RWPE2 (cell line): ENCODE measurements around the gene DOK3.
"Not testable (repeated sequence)": the region's sequence is repeated elsewhere in the genome, so short reads cannot be mapped to it uniquely, and the experiment has no call there.

Source experiments
- ATAC-seq: fragments of 200-7000 bp; cut with Tn5 transposase; 3 replicates; pipeline ENCODE4 v1.9.1; 2021; ENCODE audit warnings: low read depth
- DNase-seq: peaks from one replicate; pipeline ENCODE4 v3.0.0-alpha.2; 2020; ENCODE audit warnings: low spot score
- H3K27ac ChIP-seq: fragments of 450-650 bp; 2 replicates; pipeline ENCODE4 v1.5.1; 2017; ENCODE audit warnings: mild to moderate bottlenecking; ENCODE audit not compliant: poor library complexity, severe bottlenecking
- H3K27me3 ChIP-seq: fragments of 250-450 bp; sonication (Bioruptor Pico); 2 replicates; pipeline ENCODE4 v1.5.1; 2021; ENCODE audit warnings: mild to moderate bottlenecking, moderate library complexity; ENCODE audit not compliant: insufficient read depth, poor library complexity, severe bottlenecking
- H3K36me3 ChIP-seq: fragments of 250-450 bp; sonication (Bioruptor Pico); 2 replicates; pipeline ENCODE4 v1.5.1; 2020; ENCODE audit warnings: low read depth, mild to moderate bottlenecking, moderate library complexity
- H3K4me1 ChIP-seq: fragments of 250-450 bp; sonication (Bioruptor Pico); 2 replicates; pipeline ENCODE4 v1.5.1; 2021; ENCODE audit warnings: mild to moderate bottlenecking, moderate library complexity; ENCODE audit not compliant: insufficient read depth, poor library complexity, severe bottlenecking
- H3K4me3 ChIP-seq: fragments of 250-450 bp; sonication (Bioruptor Pico); 2 replicates; pipeline ENCODE4 v1.5.1; 2021; ENCODE audit warnings: mild to moderate bottlenecking, moderate library complexity; ENCODE audit not compliant: severe bottlenecking
- H3K9me3 ChIP-seq: fragments of 250-450 bp; sonication (Bioruptor Pico); 2 replicates; pipeline ENCODE4 v1.5.1; 2021; ENCODE audit warnings: mild to moderate bottlenecking, moderate library complexity; ENCODE audit not compliant: severe bottlenecking
- TF ChIP-seq, protein P1 (sequence below): fragments of 450-650 bp; IDR thresholded peaks from one replicate; pipeline ENCODE4 v1.5.1; 2017; ENCODE audit warnings: mild to moderate bottlenecking, moderate library complexity; ENCODE audit not compliant: poor library complexity, severe bottlenecking

The DOK3 gene

DNA sequence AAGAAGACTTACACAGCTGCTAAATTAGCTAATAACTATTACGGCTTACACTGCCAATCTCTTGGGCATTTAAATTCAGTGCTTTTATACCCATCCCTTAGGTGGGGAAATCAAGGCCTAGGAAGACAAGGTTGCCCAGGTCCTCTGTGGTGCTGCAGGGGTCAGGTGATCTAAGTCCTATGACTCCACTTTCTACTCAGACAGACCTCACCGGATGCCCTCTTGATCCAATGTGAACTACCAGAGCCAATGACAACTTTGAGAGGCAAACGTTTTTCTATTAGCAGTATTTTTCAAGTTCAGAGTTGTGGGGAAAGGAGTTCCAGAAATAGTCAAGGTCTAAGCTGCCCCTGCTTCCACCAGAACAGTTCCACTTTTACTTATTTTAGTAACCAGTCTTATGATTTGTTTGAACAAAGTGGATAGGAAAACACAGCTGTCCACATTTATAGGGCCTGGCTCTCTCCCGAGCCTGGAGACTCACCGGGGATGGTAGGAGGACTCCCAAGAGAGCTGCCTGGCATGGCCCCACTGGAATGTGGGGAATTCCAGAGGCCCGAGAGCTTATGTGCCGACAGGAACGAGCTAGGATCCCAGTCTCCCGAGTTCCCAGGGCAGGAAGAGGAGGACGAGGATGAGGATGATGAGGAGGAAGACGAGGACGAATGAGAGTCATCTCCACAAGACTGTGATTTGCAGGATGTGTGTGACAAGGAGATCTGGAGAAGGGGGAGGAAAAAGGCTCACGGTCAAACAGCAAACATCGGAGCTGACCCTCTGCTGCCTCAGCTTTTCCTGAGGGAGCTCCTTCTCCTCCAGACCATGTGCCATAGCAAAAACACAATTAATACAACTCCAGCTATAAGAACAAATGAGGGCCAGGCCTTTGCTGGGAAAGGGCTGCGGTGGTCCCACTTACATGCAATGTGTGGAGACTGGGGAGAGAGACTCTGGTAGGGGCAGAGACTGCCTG is 28.0 kb upstream of the DOK3 start:
- Histone ChIP-seq H3K4me3 (no peak overlapping the region), H3K9me3 (no peaks in the 10 kb centered on the region), H3K27ac (no peak overlapping the region), H3K27me3 (no peaks in the 10 kb centered on the region), H3K4me1 (peaks cover 14% of the 10 kb centered on the region), H3K36me3 (peaks cover 63% of the 10 kb centered on the region)
- ATAC-seq (peak; percentile 46; the same call in 1 of the 3 replicates), DNase-seq (no peak)
- TF ChIP-seq, protein P1, sequence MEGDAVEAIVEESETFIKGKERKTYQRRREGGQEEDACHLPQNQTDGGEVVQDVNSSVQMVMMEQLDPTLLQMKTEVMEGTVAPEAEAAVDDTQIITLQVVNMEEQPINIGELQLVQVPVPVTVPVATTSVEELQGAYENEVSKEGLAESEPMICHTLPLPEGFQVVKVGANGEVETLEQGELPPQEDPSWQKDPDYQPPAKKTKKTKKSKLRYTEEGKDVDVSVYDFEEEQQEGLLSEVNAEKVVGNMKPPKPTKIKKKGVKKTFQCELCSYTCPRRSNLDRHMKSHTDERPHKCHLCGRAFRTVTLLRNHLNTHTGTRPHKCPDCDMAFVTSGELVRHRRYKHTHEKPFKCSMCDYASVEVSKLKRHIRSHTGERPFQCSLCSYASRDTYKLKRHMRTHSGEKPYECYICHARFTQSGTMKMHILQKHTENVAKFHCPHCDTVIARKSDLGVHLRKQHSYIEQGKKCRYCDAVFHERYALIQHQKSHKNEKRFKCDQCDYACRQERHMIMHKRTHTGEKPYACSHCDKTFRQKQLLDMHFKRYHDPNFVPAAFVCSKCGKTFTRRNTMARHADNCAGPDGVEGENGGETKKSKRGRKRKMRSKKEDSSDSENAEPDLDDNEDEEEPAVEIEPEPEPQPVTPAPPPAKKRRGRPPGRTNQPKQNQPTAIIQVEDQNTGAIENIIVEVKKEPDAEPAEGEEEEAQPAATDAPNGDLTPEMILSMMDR: no peak

DNA sequence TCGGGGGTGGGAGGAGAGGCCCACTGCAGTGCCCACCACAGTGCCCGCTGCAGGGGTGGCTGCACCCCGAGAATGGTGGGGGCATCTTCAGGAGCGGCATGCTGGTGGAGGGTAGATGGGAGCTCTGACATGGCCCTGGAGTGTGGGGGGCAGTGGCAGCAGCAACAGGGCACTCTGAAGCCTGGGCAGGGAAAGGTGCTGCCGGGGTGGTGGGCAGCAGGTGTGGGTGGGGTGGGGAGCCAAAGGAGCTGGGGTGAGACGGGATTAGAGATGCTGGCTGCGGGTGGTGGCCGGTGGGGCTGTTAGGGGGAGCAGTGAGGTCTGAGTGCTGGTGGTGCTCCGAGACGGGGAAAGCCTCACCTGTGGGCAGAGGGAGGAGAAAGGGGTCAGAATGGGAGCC is 26.8 kb upstream of the DOK3 start:
- peaks cover 14% of the 10 kb centered on the region for H3K4me1 ChIP-seq
- H3K27me3 ChIP-seq: no peaks in the 10 kb centered on the region
- no peak for DNase-seq
- ATAC-seq: no peak
- H3K9me3 ChIP-seq: no peaks in the 10 kb centered on the region
- peaks cover 61% of the 10 kb centered on the region for H3K36me3 ChIP-seq
- no peak overlapping the region for H3K4me3 ChIP-seq
- TF ChIP-seq, protein P1: no peak
- no peak overlapping the region for H3K27ac ChIP-seq

DNA sequence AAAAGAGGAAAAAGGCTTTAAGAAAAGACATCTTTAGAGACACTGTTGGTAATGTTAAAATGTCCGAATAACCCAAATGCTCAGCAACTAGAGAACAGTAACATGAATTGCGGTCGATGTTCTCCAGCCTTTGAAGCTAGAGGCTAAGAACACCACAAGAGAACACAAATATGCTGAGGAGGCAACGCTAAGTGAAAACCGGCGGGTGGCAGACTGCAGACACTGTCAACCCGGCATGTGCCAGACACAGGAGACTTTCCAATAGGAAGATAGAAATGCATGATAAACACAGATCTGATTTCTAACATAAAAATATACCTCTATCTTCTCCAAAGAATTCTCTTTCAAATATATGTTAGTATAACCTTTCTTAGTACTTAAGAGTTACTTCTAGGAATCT is 25.5 kb upstream of the DOK3 start:
- no peaks in the 10 kb centered on the region for H3K9me3 ChIP-seq
- H3K36me3 ChIP-seq: peaks cover 71% of the 10 kb centered on the region
- no peak overlapping the region for H3K27ac ChIP-seq
- ATAC-seq (no peak), DNase-seq (no peak)
- peaks cover 8% of the 10 kb centered on the region for H3K4me1 ChIP-seq
- TF ChIP-seq, protein P1: no peak
- H3K27me3 ChIP-seq: no peaks in the 10 kb centered on the region
- no peak overlapping the region for H3K4me3 ChIP-seq

DNA sequence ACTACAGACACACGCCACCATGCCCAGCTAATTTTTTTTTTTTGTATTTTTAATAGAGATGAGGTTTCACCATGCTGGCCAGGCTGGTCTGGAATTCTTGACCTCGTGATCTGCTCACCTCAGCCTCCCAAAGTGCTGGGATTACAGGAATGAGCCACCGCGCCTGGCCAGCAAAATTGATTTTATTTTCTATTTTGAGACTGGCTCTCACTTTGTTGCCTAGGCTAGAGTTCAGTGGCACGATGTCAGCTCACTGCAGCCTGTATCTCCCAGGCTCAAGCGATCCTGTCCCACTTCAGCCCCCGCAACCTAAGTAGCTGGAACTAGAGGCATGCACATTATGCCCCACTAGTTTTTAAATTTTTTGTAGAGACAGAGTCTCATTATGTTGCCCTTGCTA is 24.8 kb upstream of the DOK3 start:
- not testable (repeated sequence) for DNase-seq, H3K9me3 ChIP-seq, H3K4me1 ChIP-seq, ATAC-seq, H3K4me3 ChIP-seq, H3K27me3 ChIP-seq, H3K27ac ChIP-seq
- H3K36me3 ChIP-seq: peaks cover 78% of the 10 kb centered on the region

DNA sequence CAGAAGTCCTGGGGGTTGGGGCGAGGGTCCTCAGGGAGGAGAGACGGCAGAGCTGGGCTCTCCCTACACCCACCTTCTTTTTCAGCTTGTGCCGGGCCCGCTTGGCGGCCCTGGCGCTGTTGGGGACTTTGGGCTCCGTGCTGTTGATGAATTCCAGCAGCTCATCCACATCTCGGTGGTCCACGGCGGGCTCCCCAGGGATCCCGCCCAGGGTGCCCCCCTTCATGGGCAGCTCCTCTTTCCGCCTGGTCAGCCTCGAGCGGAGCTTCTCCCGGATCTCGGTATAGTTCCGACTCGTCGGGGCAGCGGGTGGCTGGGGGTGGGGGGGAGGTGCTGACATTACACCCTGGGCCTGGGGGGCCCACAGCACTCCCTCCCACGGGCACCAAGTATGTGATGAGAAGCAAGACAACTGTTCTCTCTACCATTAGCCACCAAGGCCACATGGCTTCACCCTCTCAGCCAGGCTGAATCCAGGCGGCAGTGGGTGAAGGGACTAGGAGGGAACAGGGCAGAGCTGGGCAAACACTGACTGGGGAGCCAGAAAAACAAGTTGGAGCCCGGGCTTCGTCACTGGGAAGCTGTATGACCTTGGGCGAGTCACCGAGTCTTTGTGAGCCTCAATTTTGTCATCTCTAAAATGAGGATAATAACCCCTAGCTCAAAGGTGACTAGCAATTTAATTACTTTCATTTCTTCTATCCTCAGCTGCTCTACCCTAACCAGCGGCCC is 21.7 kb upstream of the DOK3 start:
- peaks cover 73% of the 10 kb centered on the region for H3K36me3 ChIP-seq
- H3K27me3 ChIP-seq: no peaks in the 10 kb centered on the region
- no peaks in the 10 kb centered on the region for H3K9me3 ChIP-seq
- no peak overlapping the region for H3K4me3 ChIP-seq
- ATAC-seq (no peak), DNase-seq (peak; percentile 51)
- TF ChIP-seq, protein P1: no peak
- no peak overlapping the region for H3K27ac ChIP-seq
- H3K4me1 ChIP-seq: no peaks in the 10 kb centered on the region
